Activated naive CD4-positive, alpha-beta T cell treated with anti-CD3 and anti-CD28 coated beads, Interleukin-2, amount 50 U/mL, for 72 hours (primary cell): Measurements from ENCODE around the gene PRR7. TPM values are rescaled to one million over a fixed set of nuclear protein-coding genes. Genes with fewer than 3 reads are reported as not detected.
A peak's percentile ranks its signal among the peaks of the same experiment; 100 is the strongest.
"Not testable (repeated sequence)": the region's sequence is repeated elsewhere in the genome, so short reads cannot be mapped to it uniquely, and the experiment has no call there.

Experiments
- ATAC-seq, 2 donors: fragments of 150-1000 bp; cut with Tn5 transposase; 2 replicates each; pipeline ENCODE4 v1.10.0; 2021; ENCODE audit warnings: mild to moderate bottlenecking in 2 of 2, moderate library complexity in 2 of 2
- DNase-seq, 2 donors: peaks; one replicate each; pipeline ENCODE4 v3.0.0; 2021 to 2022; ENCODE audit warnings: low spot score in 2 of 2
- H3K27ac Mint-ChIP-seq, 2 donors: one replicate each; pipeline ENCODE4 v1.8.0; 2022; ENCODE audit warnings: mild to moderate bottlenecking in 2 of 2, mixed read lengths in 2 of 2
- H3K36me3 Mint-ChIP-seq, 2 donors: one replicate each; pipeline ENCODE4 v1.8.0; 2022; ENCODE audit warnings: mixed read lengths in 2 of 2
- H3K9me3 Mint-ChIP-seq, 2 donors: one replicate each; pipeline ENCODE4 v1.8.0; 2022; ENCODE audit warnings: mixed read lengths in 2 of 2
- total RNA-seq, 2 donors: library from RNA; stranded (reverse); gene quantifications; one replicate each; pipeline ENCODE4 v1.2.3, GENCODE V29; 2022

PRR7 gene
- total RNA-seq, 2 donors from 2014 or later: 4.1 to 11.4 TPM

- no peak overlapping the region for H3K27ac Mint-ChIP-seq
- peaks cover 0 to 19% of the 10 kb centered on the region in 2 donors for H3K36me3 Mint-ChIP-seq
- DNase-seq (no peak), ATAC-seq (no peak)
- H3K9me3 Mint-ChIP-seq: no peaks in the 10 kb centered on the region
Observed at GRCh38 chr5:177482359-177482795, 35.8 kb downstream of the PRR7 start.

DNA sequence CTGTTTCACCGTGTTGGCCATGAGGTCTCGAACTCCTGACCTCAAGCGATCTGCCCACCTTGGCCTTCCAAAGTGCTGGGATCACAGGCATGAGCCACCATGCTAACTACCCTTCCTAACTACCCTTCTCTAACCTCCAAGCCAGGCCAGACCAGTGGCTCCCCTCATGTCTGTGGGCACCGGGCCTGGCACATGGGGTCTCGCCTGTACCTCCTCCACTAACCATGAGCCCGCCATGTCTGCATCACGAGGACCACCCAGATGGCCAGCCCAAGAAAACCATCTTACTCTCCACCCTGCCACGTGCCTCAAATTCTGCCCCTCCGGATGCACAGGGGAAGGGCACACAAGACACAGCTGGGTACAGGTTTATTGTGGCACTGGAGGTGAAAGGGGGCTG lies 36.4 kb downstream of the PRR7 start:
- no peak for DNase-seq
- H3K27ac Mint-ChIP-seq: no peak overlapping the region
- peaks cover 0 to 19% of the 10 kb centered on the region in 2 donors for H3K36me3 Mint-ChIP-seq
- ATAC-seq: no peak
- no peaks in the 10 kb centered on the region for H3K9me3 Mint-ChIP-seq

DNA sequence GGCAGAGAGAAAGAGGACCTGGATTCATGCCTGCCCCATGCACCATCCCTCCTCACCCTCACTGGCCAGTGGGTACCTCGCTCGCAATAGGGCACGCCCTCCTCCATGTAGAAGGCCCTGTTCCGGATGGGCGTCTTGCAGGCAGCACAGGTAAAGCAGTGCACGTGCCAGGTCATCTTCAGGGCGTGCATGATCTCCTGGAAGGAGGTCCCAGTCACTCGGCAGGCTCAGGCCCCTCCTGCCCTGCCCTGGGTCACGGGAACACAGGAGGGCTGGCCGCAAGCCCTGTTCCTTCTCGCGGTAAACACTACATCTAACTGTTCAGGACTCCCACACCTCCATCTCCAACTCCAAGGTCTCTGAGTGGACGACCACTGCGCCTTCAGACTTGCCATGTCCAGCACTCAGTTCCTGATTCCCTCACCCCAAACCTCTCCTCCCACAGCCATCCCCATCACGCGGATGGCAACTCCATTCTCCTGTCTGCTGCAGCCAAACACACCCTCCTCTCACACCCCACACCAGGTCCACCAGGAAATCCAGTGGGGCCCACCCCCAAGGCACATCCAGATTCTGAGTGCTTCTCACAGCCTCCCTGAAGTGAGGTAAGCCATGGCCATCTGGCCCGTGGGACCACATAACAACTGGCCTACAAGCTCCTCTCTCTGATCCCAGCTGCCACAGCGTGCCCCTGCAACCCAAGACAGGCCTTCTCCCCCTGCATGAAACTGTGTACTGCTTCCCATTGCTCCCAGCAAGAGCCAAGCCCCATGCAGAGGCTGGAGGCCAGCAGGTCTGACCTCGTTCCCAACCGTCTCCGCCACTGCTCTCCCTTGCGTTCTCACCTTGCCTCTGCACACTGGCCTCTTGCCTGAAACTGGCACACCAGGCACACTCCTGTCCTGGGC lies 37.6 kb downstream of the PRR7 start:
- ATAC-seq: peak in 1 of 2 donors; percentile 19
- Mint-ChIP-seq H3K27ac (peak overlapping the region in 1 of 2 donors; percentile 9), H3K36me3 (peaks cover 0 to 8% of the 10 kb centered on the region in 2 donors), H3K9me3 (no peaks in the 10 kb centered on the region)
- DNase-seq: no peak

DNA sequence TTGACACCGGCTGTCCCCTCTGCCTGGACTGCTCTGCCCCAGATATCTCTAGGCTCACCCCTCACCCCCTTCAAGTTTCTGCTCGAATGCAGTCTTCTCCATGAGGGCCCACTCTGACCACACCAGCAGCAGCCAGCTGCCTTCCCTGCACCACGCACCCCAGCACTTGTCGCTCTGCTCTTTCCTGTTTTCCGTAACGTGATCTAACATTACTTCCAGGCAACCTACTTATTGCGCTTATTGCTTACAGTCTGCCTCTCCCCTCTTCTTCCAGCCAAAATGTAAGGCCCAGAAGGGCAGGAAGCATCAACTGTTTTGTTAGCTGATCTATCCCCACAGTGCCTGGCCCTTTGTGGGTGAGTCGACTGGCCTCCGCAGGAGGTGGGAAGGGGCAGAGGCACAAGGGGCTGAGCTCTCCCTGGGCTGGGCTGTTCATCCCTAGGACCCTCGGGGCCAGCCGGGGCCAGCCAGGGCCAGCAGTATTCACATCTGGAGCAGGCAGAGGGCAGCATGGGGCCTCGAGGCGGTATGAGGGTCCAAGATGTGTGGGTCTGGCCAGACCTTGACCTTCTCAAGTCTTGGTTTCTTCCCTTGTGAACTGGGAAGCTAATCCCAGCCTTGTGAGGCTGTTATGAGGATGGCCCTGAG lies 38.4 kb downstream of the PRR7 start:
- no peaks in the 10 kb centered on the region for H3K9me3 Mint-ChIP-seq
- peak overlapping the region in 1 of 2 donors; percentile 1 for H3K27ac Mint-ChIP-seq
- ATAC-seq (no peak), DNase-seq (no peak)
- H3K36me3 Mint-ChIP-seq: no peaks in the 10 kb centered on the region

DNA sequence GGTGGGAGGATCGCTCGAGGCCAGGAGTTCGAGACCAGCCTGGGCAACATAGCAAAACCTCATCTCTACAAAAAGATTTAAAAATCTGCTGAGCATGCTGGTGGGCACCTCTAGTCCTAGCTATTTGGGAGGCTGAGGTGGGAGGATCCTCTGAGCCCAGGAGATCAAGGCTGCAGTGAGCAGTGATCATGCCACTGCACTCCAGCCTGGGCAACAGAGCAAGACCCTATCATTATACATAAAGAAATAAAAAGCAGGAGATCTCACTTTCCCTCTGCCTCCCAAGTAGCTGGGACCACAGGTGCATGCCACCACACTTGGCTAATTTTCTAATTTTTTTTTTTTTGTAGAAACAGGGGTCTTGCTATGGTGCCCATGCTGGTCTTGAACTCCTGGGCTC lies 39.1 kb downstream of the PRR7 start:
- not testable (repeated sequence) for ATAC-seq, H3K9me3 Mint-ChIP-seq, DNase-seq, H3K36me3 Mint-ChIP-seq
- H3K27ac Mint-ChIP-seq: peak overlapping the region in 1 of 2 donors; percentile 29

DNA sequence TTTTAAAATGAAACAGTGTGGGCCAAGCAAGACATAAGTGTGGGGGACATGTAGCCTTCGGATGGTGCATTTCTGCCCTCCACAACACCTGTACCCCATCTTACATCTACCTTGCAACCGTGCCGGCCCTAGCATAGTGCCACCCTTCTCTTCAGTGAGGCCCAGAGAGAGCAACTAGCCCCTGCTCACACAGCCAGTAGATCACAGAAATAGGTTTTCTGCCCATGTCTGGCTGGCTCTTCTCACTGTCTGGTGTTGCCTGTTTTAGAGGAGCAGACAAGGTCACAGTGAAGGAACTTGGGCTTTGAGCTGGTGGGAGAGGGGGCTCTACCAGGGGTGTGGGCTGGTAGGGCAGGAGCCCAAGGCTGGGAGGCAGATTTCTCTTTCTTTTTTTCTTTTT lies 39.6 kb downstream of the PRR7 start:
- Mint-ChIP-seq H3K27ac (no peak overlapping the region), H3K36me3 (no peaks in the 10 kb centered on the region), H3K9me3 (no peaks in the 10 kb centered on the region)
- ATAC-seq (no peak), DNase-seq (no peak)

DNA sequence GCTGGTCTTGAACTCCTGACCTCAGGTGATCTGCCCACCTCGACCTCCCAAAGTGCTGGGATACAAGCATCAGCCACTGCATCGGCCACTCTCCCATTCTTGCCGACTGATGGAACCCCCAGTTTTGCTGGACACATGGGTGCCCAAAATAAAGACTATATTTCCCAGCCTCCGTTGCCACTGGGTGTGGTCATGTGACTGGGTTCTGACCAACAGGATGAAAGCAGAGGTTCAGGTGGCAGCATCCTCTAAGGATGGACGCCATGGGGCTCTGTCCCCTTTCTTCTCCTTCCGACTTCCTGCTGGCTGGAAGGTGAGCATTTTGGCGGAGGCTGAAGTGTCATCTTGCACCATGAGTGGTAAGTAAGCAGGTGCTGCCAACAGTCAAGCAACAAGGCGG lies 40.5 kb downstream of the PRR7 start:
- no peaks in the 10 kb centered on the region for H3K36me3 Mint-ChIP-seq
- ATAC-seq: no peak
- no peak overlapping the region for H3K27ac Mint-ChIP-seq
- DNase-seq: no peak
- no peaks in the 10 kb centered on the region for H3K9me3 Mint-ChIP-seq

DNA sequence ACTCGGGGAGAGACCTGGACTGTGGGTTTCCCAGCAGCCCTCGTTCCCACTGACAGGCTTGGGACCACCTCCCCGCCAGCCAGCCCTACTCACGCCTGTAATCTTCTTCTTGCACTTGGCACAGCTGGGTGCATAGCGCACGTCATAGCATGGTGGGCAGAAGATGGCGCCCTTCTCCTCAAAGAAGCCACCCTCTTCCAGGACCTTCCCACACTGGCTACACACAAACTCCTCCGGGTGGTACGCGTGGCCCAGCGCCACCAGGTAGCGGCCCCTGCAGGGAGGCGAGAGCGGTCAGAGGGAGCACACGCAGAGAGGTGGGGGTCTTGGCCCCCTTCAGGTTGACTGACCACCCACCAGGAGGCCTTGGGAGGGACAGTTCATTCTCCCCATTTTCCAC lies 41.4 kb downstream of the PRR7 start:
- H3K36me3 Mint-ChIP-seq: no peaks in the 10 kb centered on the region
- ATAC-seq: no peak

GRCh38 chr5:177489119-177489716 lies 42.6 kb downstream of the PRR7 start:
- DNase-seq: no peak
- H3K27ac Mint-ChIP-seq: no peak overlapping the region
- ATAC-seq: no peak

More for the DNA sequence above, 41.4 kb downstream of the PRR7 start:
- Mint-ChIP-seq H3K9me3 (no peaks in the 10 kb centered on the region), H3K27ac (no peak overlapping the region)
- no peak for DNase-seq

GRCh38 chr5:177490311-177490991 lies 43.8 kb downstream of the PRR7 start:
- Mint-ChIP-seq H3K27ac (peak overlapping the region; percentile 33 to 49), H3K9me3 (no peaks in the 10 kb centered on the region), H3K36me3 (no peaks in the 10 kb centered on the region)
- DNase-seq (no peak), ATAC-seq (no peak)

More at GRCh38 chr5:177489119-177489716, 42.6 kb downstream of the PRR7 start:
- Mint-ChIP-seq H3K36me3 (no peaks in the 10 kb centered on the region), H3K9me3 (no peaks in the 10 kb centered on the region)

DNA sequence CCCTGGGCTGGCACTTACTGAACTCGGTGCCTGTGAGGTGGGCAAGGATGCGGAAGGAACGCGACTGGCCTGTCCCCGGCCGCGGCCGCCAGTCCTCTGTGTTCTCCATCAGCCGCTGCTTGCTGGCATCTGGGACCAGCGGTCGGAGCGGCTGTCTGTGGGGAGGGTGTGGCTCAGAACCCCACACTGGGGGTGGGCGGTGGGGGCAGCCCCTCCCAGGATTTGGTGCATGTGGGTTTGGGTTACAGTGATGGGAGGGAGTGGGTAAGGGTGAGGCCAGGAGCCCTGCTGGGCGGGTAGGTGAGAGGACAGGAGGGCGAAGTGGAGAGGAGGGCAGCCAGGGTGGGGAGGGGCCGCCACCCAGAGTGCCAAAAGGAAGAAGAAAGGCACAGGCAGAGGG lies 44.4 kb downstream of the PRR7 start:
- peak overlapping the region in 1 of 2 donors; percentile 49 for H3K27ac Mint-ChIP-seq
- H3K9me3 Mint-ChIP-seq: no peaks in the 10 kb centered on the region
- no peak for ATAC-seq
- no peak for DNase-seq
- H3K36me3 Mint-ChIP-seq: no peaks in the 10 kb centered on the region

- ATAC-seq (peak; percentile 3 to 51), DNase-seq (peak in 1 of 2 donors; percentile 72)
- no peaks in the 10 kb centered on the region for H3K36me3 Mint-ChIP-seq
- H3K27ac Mint-ChIP-seq: no peak overlapping the region
- no peaks in the 10 kb centered on the region for H3K9me3 Mint-ChIP-seq
Observed at GRCh38 chr5:177491429-177491945, 44.9 kb downstream of the PRR7 start.

DNA sequence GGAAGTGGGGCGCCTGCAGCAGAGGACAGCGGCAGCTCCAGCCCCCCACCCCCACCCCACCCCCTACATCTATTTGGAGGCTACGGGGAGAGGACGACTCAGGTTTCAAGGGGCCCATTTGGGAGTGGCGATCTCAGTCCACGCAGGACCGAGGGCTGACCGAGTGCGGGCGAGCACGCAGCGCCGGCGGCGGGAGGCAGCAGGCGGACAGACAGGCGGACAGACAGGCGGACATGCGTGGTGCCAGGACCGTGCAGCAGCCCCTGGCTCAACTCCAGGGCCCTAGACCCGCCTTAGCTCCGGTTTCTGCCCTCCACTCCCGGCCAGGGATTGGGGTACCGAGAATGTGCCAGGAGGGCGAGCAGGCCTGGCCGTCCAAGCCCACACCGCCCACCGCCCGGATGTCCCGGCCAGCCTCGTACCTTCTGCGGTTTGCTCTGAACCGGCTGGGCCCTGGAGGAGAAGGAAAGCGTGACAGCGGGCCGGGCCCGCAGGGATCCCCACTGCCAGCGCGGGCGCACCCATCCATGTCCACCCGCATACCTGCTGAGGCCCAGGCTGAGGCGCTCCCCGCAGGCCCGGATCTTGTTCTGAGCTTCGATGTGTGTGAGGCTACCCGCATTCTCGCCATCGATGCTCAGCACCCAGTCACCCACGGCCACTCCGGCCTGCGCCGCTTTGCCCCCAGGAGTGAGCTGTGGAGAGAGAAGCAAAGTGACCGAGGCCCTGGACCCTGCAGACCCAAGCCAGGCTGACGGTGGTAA lies 45.6 kb downstream of the PRR7 start:
- no peaks in the 10 kb centered on the region for H3K36me3 Mint-ChIP-seq
- H3K9me3 Mint-ChIP-seq: no peaks in the 10 kb centered on the region
- ATAC-seq (no peak), DNase-seq (no peak)
- H3K27ac Mint-ChIP-seq: peak overlapping the region in 1 of 2 donors; percentile 36

- H3K9me3 Mint-ChIP-seq: no peaks in the 10 kb centered on the region
- no peaks in the 10 kb centered on the region for H3K36me3 Mint-ChIP-seq
- ATAC-seq (no peak), DNase-seq (no peak)
- peak overlapping the region; percentile 36 to 75 for H3K27ac Mint-ChIP-seq
Observed at GRCh38 chr5:177492841-177493240, 46.2 kb downstream of the PRR7 start.

- H3K36me3 Mint-ChIP-seq: no peaks in the 10 kb centered on the region
- no peaks in the 10 kb centered on the region for H3K9me3 Mint-ChIP-seq
- DNase-seq (no peak), ATAC-seq (no peak)
- peak overlapping the region; percentile 44 to 75 for H3K27ac Mint-ChIP-seq
Observed at GRCh38 chr5:177493795-177494345, 47.3 kb downstream of the PRR7 start.
